Astrocyte of the cerebellum (primary cell): Measurements from ENCODE around the gene WDR20.

Experiments
- DNase-seq: peaks from one replicate; pipeline ENCODE4 v3.0.0-alpha.2; 2011; ENCODE audit warnings: low read depth
- H3K4me3 ChIP-seq: 2 replicates; pipeline ENCODE4 v1.5.1; 2011; ENCODE audit warnings: mild to moderate bottlenecking, low read depth, low read length, moderate library complexity
- CTCF ChIP-seq: IDR thresholded peaks from 2 replicates; pipeline ENCODE4 v1.5.1; 2012; ENCODE audit warnings: low read length, low read depth, moderate library complexity, mild to moderate bottlenecking; ENCODE audit errors: missing control alignments
- in situ Hi-C: cut with HindIII; loops from 2 replicates; pipeline ENCODE4 v1.10.0; 2017; ENCODE audit warnings: low sequenced_read_pairs

WDR20 gene

DNA sequence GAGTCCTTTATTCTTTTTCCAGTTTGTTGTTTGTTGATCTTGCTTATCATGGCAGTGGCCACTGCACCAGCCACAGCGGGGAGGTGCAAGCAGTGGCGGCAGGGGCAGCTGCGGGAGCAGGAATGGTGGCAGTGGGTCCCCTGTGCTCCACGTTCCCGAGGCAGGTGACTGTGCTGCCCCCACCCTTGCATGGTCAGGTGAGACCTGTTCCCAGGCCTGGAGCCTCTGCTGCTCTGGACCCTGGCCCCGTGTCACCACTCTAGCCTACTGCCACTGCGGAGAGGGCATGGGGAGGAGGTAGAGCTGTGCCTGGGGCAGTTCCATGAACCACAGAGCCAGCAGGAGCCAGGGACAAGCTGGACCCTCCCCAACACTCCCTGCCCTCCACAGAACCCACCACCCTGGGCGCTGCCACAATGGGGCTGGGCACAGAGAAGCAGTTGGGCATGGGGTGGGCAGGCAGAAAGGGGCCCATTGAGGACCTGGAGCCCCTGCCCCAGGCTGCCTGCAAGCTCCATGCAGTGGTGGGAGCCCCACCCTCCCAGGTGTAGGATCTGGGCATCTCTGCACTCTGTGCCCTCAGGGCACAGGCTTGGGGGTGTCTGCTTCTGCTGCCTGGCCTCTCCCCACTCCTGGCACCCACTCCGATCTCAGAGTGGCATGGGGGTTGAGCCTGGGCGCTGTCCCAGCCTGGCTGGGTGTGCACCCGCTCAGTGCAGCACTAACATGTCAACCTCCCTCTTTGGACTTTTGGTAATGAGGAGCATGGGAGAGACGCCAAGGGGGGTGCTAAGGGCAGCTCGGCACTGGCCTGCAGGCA lies 23.1 kb upstream of the WDR20 start:
- in situ Hi-C loops, result no loop called here
- no peak for TF ChIP-seq CTCF

GRCh38 chr14:102117852-102118251 lies 21.8 kb upstream of the WDR20 start:
- no peak overlapping the region for H3K4me3 ChIP-seq
- TF ChIP-seq CTCF, result no peak
- in situ Hi-C loops, result no loop called here
- no peak for DNase-seq

More for the DNA sequence above, 23.1 kb upstream of the WDR20 start:
- no peak for DNase-seq
- no peak overlapping the region for H3K4me3 ChIP-seq

GRCh38 chr14:102120888-102121287 lies 18.8 kb upstream of the WDR20 start:
- in situ Hi-C loops, result no loop called here
- TF ChIP-seq CTCF, result no peak
- no peak overlapping the region for H3K4me3 ChIP-seq
- no peak for DNase-seq

DNA sequence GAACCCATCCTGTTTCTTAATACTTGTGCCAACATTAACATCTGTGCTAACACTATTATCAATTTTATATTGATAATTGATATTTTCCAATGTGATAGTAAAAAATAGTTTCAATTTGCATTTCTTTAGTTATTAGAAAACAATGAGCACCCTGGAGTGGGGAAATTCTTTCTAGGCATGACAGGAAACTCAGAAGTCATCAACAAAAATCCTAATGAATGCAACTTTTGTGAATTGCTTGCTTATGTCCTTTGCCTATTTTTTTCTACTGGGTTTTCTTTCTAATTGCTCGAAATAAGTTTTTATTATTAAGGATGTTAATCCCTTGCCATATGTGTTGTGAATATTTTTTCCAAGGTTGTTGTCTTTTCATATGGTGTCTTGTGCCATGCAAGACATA lies 18.1 kb upstream of the WDR20 start:
- no peak for DNase-seq
- no peak overlapping the region for H3K4me3 ChIP-seq
- TF ChIP-seq CTCF, result no peak
- in situ Hi-C loops, result no loop called here

- TF ChIP-seq CTCF, result no peak
- in situ Hi-C loops, result no loop called here
- DNase-seq, result no peak
- no peak overlapping the region for H3K4me3 ChIP-seq
These were observed 15.3 kb upstream of the WDR20 start for GRCh38 chr14:102124419-102124818.

DNA sequence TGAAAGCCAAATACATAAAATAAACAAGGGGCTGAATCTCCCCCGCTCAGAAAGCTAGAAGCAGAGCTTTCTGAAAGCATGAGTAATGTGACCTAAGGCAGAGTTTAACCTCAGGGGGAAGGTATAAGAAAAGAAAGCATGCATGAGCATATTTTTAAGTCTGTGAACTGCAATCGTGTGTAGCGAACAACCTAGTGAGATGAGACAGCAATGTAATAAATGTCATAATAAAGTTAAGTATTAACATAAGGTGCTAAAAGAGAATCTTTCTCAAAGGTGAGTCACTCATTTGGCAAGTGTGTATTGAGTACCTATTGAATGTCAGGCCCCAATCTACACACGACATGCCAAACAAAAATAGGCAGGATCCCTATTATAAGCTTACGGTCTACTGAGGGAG lies 14.2 kb upstream of the WDR20 start:
- TF ChIP-seq CTCF, result no peak
- DNase-seq, result no peak
- H3K4me3 ChIP-seq, result no peak overlapping the region
- in situ Hi-C loops, result no loop called here
